Activated CD4-positive, alpha-beta T cell treated with anti-CD3 and anti-CD28 coated beads for 4 hours (primary cell): ENCODE results near the gene MICAL2.

Experiments
- DNase-seq, 2 donors: peaks; one replicate each; pipeline ENCODE4 v3.0.0-alpha.2; 2020

The MICAL2 gene

GRCh38 chr11:12117611-12118010, 7.2 kb downstream of the MICAL2 start:
- no peak for DNase-seq

- DNase-seq, result no peak
Observed at GRCh38 chr11:12118949-12119348, 8.6 kb downstream of the MICAL2 start.

DNA sequence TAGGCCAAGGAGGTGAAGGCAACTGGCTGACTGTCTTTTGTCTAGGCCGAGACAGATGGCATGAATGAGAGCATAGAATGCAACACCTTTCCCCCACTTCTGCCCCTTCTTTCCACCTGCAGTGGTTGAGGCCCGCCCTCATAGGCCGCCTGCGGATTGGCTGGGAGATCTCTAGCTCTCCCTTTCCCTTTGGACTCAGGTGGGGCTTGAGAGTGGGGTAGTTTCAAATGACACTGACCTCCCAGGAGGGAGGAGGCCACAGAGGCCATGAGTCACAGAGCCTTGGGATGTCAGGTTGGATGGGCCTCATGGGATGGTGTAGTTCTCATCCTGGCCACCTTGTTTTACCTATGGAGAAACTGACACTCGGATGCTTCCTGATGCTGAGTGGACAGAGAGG, 9.1 kb downstream of the MICAL2 start:
- no peak for DNase-seq

- DNase-seq, result no peak
Observed at GRCh38 chr11:12120031-12121008, 9.9 kb downstream of the MICAL2 start.

GRCh38 chr11:12121011-12121410, 10.6 kb downstream of the MICAL2 start:
- DNase-seq, result no peak

GRCh38 chr11:12121517-12121916, 11.1 kb downstream of the MICAL2 start:
- no peak for DNase-seq

DNA sequence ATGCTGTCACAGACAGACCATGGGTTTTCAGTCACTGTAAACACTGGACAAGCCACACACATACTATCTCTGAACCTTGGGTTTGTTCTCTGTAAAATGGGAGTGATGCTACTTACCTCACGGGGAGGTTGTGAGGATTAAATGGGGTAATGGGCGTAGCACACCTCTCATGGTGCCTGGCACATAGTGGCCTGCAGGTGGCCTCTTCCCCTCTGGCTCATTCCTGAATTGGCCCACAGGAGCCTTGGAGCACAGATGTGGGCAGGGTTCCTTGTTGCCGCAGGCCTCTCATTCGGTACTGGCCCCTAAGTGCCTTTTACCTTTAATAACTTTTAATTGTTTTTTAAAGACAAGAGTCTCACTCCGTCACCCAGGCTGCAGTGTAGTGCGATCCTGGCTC, 11.7 kb downstream of the MICAL2 start:
- DNase-seq, result no peak

- DNase-seq, result no peak
Observed at GRCh38 chr11:12123273-12123672, 12.9 kb downstream of the MICAL2 start.

DNA sequence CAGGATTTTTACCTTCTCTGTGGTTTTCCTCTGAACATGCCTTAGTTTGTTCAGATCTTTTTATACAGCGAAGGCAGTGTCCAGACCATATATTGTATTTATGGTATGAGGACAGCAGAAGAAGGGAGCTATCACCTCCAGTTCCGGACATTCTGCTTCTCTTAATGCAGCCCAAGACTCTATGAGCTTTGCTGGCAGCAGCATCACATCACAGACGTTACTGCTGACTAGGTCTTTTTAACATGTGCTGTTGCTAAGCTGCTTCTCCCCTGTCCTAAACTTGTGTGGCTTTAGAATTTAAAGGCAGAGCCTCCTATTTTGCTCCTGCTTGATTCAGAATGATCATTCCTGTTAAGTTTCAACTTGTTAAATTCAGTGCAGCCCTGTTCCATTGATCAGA, 13.4 kb downstream of the MICAL2 start:
- DNase-seq, result no peak

GRCh38 chr11:12124306-12124705, 13.9 kb downstream of the MICAL2 start:
- DNase-seq, result no peak

DNA sequence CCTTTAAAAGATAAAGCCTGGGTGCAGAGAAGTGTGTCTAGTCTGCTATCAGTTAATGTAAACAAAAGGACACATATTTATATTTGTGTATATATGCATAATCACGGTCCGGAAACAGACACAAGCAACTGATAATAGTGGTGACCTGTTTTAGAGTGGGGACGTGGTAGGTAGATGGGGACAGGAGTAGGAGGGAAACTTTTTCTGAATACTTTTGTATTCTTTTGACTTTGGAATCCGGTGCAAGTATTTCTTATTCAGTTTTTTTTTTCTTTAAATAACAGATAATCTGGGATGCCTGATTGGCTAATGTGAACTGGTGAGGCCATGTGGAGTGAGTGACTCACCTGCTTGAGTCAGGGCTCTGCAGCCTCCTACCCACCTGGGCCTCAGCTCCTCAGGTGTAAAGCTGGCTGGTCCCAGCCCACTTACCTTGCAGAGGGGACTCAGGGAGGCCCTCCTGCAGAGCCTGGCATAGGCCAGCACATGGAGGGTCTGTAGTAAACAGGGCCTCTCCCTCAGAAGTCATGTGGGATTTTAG, 15.3 kb downstream of the MICAL2 start:
- no peak for DNase-seq

- no peak for DNase-seq
Observed at GRCh38 chr11:12126344-12127019, 16.1 kb downstream of the MICAL2 start.

DNA sequence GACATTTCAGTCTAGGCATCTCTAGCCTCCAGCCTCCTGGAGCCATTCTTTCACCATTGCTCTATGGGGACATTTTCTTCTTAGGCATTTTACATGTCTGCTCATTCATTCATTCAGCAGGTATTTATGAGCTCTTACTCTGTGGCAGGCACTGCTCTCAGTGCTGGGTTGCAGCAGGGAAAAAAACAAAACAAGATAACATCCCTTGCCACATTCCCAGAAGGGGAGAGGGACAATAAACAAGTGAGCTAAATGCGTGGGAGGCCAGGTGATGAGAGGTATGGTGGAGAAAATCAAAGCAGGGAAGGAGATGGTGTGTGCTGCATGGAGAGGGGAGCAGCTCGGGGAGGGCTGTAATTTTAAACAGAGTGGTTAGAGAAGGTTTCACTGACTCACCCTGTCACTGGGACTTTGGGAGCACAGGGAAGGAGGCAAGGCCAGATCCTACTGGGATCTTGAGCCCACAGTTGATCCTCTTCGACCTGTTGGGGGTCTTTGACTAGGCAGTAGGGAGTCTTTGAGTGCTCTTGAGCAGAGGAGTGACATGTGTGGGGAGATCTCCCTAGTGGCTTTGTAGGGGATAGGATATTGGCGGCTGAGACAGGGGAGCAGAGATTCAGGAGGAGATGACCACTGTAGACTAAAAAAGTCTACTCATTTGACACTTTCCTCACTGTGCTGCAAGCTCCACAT, 17.0 kb downstream of the MICAL2 start:
- DNase-seq, result no peak

GRCh38 chr11:12128301-12128751, 17.9 kb downstream of the MICAL2 start:
- DNase-seq, result no peak

DNA sequence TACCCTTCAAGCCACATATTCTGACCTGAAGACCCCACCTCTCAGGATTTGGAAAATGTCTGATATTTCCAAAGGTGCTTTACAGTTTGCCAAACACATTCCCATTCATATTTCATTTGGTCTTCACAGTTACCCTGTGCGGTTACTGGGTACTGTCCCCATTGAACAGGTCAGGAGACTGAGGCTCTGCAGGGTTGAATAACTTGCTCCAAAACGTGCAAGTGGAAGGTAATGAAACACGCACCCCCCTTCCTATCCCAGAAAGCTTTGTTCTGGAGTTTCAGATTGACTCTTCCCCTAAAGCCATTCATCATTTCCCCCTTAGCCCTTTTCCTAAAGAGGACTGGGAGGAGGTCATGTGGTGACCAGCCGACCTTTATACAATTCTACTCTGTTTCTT, 18.8 kb downstream of the MICAL2 start:
- DNase-seq, result no peak

- DNase-seq, result no peak
Observed at GRCh38 chr11:12130180-12130980, 20.0 kb downstream of the MICAL2 start.

- DNase-seq, result no peak
Observed at GRCh38 chr11:12131943-12132789, 21.8 kb downstream of the MICAL2 start.

GRCh38 chr11:12132790-12133145, 22.4 kb downstream of the MICAL2 start:
- no peak for DNase-seq

DNA sequence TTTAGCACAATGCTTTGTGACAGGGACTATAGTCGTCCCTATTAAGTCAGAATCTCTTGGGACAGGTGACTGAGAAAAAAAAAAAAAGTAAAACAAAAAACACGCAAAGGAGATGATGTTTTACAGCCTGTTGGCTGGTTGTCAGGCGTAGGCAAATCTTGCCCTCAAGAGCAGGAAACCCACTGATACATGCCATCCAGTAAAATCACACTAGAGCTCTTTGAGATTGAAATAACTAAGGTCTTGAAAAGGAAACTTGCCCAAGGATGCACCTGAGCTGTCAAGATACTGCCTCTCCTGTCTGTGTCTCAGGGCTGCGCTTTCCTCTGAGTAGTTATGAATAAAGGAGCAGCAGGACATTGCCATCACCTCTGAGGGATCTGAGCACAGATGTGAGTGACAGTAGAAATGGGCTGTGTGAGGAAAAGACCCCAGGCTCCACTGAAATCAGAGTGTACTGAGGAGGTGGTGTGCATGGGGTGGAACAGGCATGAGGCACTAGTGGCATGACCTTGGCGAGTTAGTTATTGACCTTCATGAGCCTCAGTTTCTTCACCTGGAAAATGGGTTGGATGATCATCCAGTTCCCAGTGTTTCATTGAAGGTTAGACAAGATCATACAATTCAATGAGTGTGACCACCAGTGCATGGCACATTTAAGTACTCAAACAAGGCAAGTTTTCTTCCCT, 23.3 kb downstream of the MICAL2 start:
- DNase-seq, result no peak

GRCh38 chr11:12134236-12134585, 23.8 kb downstream of the MICAL2 start:
- no peak for DNase-seq

GRCh38 chr11:12135185-12135584, 24.8 kb downstream of the MICAL2 start:
- no peak for DNase-seq
